Measurements from ENCODE around the gene TMEM175.
A peak's percentile ranks its signal among the peaks of the same experiment; 100 is the strongest.
"Not testable (repeated sequence)": the region's sequence is repeated elsewhere in the genome, so short reads cannot be mapped to it uniquely, and the experiment has no call there.

The TMEM175 gene

GRCh38 chr4:968221-968620, 36.0 kb downstream of the TMEM175 start:
- Histone ChIP-seq H3K36me3 (ENCODE audit: insufficient read depth, low read length) (no peaks in the 10 kb centered on the region), H3K9me3 (ENCODE audit: control insufficient read depth, insufficient read depth, low read length) (no peaks in the 10 kb centered on the region), H3K4me1 (ENCODE audit: insufficient read depth, low read length) (no peaks in the 10 kb centered on the region; the same call in 1 of the 2 replicates), H3K9ac (ENCODE audit: low read depth, low read length) (no peak overlapping the region)

DNA sequence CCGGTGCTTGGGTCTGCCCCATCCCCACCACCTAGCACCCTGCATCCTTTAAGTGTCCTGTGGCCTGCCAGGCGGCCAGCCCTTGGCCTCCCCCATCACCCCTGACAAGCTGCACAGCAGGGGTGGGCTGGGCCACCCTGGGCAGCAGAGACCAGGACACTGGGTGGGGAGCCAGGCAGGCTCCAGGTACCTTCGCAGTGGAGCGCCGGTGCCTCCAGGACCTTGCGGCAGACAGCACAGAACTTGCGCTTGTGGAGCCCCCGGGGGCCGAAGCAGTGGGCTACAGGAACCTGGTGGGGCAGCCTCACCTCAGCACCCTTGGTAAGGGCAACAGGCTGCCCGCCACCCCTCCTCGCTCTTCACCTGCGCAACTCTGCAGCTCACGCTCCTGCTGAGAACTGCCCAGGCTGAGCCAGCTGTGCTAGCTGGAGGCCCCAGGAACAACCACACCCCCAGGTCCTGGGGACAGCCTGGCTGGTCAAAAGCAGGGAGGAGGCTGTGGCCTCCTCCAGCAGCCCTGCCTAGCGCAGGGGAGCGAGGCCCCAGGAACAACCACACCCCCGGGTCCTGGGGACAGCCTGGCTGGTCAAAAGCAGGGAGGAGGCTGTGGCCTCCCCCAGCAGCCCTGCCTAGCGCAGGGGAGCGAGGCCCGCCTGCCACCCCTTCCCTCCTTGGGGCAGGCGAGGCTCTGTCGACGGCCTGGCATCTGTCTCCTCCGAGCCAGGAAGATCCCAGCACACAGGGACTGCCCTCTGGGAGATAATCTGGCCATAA, 36.5 kb downstream of the TMEM175 start:
- Histone ChIP-seq H3K9me3 (ENCODE audit: control insufficient read depth, insufficient read depth, low read length) (no peaks in the 10 kb centered on the region), H3K36me3 (ENCODE audit: insufficient read depth, low read length) (no peaks in the 10 kb centered on the region), H3K9ac (ENCODE audit: low read depth, low read length) (no peak overlapping the region), H3K4me1 (ENCODE audit: insufficient read depth, low read length) (no peaks in the 10 kb centered on the region; the same call in 1 of the 2 replicates)

DNA sequence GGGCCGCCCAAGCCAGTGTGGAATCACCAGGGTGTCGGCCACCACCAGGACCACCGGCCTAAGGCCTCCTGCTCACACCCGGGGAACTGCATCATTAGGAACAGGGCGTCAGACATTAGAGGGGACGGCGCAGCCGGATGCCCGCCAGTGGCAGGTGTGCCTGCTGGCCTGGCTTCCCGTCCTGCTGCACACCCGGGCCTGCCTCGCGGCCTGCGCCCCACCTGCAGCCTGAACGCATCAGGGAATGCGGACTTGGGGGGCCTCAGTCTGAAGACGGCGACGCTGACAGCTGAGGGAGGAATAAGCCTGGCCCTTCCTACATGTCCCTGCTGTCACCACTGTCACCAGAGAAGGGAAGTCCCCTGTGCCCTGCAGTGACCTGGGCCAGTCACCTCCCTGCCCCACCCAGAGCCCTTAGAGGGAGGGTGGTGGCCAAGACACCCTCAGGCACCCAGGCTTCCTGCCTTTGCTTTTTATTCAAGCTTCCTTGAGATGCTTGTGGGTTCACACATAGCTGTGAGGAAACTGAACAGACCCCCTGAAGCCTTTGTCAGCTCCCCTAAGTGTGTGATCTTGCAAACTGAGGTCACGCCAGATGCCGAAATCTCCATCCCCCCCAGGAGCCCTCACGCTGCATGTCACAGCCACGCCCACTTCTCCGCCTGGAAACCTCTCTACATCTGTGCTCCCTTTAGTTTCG, 37.9 kb downstream of the TMEM175 start:
- H3K9me3 ChIP-seq (ENCODE audit: control insufficient read depth, insufficient read depth, low read length), result no peaks in the 10 kb centered on the region; the same call in 1 of the 2 replicates
- H3K9ac ChIP-seq (ENCODE audit: low read depth, low read length), result no peak overlapping the region
- no peaks in the 10 kb centered on the region for H3K36me3 ChIP-seq (ENCODE audit: insufficient read depth, low read length)
- H3K4me1 ChIP-seq (ENCODE audit: insufficient read depth, low read length), result no peaks in the 10 kb centered on the region; the same call in 1 of the 2 replicates

DNA sequence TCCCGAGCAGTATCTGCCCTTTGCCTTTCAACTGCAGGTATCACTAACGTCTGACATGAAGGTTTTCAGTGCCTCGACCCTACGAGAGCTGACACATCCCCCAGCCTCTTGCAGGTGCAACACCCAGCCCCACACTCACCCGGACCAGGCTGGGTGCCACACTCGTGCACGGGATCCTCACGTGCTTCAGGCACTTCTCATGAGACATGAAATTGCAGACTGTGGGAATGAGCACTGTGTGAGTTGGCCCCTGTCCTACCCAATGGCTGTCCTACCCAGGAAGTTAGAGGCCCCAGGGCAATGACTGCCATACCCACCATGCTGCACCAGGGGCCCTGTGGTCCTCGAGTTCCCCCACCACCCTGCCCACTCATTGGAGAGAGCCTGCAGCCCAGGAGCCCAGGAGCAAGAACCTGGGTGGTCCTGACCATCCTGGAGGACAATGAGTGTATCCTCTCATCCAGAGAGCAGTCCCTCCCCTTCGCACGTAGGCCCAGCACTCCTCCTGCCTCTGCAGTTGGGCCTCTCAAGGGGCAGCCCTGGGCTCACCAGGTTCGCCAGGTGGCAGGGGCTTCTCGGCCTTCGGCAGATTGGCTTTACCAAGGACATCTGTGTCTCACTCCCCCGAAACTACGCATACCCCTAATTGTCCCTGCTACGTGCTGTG, 38.7 kb downstream of the TMEM175 start:
- H3K4me1 ChIP-seq (ENCODE audit: insufficient read depth, low read length), result no peaks in the 10 kb centered on the region; the same call in 1 of the 2 replicates
- no peak overlapping the region for H3K9ac ChIP-seq (ENCODE audit: low read depth, low read length)
- no peaks in the 10 kb centered on the region; the same call in 1 of the 2 replicates for H3K9me3 ChIP-seq (ENCODE audit: control insufficient read depth, insufficient read depth, low read length)
- H3K36me3 ChIP-seq (ENCODE audit: insufficient read depth, low read length), result no peaks in the 10 kb centered on the region

GRCh38 chr4:971666-972500, 39.6 kb downstream of the TMEM175 start:
- no peak overlapping the region; the same call in 1 of the 2 replicates for H3K9ac ChIP-seq (ENCODE audit: low read depth, low read length)
- no peaks in the 10 kb centered on the region; the same call in 1 of the 2 replicates for H3K4me1 ChIP-seq (ENCODE audit: insufficient read depth, low read length)
- no peaks in the 10 kb centered on the region; the same call in 1 of the 2 replicates for H3K9me3 ChIP-seq (ENCODE audit: control insufficient read depth, insufficient read depth, low read length)
- no peaks in the 10 kb centered on the region for H3K36me3 ChIP-seq (ENCODE audit: insufficient read depth, low read length)

DNA sequence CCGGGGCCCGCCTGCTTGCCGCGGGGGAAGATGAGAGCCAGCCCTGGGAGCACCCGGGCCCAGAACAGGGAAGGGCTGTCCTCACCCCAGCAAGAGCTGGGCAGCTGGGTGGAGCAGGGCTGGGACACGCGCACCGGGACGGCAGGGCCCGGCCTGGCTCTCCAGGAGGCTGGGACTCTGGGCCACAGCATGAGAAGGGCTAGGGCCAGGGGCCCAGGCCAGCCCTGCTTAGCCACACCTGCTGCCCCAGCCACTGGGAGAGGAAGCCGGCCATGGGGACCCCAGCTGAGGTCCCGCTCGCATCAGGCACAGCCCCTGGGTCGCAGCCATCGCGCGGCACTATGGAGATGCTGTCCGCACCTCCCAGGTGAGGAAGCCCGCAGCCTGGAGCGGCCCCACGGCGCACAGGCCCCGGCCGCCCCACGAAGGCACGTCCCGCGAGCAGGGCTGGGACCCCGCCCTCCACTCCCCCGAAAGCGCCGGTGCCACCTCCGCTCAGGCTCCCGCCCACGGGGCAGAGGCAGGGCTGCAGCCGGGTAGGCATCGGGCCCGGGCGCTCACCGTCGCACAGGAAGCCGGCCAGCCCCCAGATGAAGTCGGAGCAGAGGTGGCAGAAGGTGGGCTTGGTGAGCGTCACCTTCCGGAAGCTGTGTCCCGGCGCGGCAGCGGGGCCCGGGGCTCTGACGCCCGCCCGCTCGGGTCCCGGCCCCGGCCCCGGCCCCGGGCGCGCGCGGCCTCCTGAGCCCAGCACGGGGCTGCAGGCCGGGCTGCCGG, 40.6 kb downstream of the TMEM175 start:
- H3K9me3 ChIP-seq (ENCODE audit: control insufficient read depth, insufficient read depth, low read length), result no peaks in the 10 kb centered on the region; the same call in 1 of the 2 replicates
- no peaks in the 10 kb centered on the region; the same call in 1 of the 2 replicates for H3K4me1 ChIP-seq (ENCODE audit: insufficient read depth, low read length)
- peak overlapping the region; percentile 48 for H3K9ac ChIP-seq (ENCODE audit: low read depth, low read length)
- no peaks in the 10 kb centered on the region for H3K36me3 ChIP-seq (ENCODE audit: insufficient read depth, low read length)

DNA sequence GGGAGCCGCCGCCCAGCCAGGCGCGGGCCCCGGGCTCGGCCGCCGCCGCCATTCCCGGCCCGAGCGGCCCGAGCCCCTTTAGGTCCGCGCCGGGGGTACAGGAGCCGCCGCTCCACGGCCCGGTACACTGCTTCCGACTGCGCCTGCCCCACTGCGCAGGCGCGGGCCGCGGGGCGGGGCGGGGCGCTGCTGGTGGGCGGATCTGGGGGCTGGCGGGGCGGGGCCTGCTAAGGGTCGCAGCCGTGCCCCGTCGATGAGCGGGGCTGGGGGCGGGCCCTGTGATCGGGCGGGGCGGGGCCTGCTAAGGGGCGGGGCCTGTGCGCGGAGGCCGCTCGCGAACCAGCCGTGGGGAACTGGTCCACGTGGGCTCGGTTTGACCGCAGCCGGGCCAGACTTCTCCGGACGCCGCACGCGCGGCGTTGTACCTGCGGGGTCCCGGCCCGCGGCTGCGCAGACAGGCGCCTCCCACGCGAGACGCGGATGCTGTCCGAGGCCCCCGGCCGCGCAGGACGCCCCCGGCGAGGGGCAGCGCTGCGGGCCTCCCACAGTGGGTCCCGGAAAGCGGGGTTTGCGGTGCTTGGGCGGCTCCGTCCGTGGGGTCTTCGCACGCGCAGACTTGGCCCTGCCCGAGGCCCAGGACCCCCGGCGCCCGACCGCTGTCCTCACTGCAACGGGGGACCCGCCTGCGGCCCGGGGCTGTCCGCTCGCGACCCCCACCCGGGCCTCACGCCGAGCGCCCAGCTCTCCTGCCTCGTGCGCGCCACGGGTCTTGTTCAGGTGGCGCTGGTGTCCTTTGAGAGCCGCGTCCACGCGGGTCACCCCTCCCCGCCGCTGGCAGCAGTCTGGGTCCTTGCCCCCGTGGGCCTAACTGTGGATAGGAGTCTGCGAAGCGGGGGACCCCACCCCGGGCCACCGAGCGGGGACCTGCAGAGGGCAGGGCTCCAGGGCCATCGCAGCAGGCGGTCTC, 41.5 kb downstream of the TMEM175 start, which contains the start of gene DGKQ:
TSS of gene DGKQ (minus strand) at position 139 of the 967 bp plus-strand sequence. CDS start at position 52, 87 bp downstream.
- H3K36me3 ChIP-seq (ENCODE audit: insufficient read depth, low read length), result no peaks in the 10 kb centered on the region
- no peaks in the 10 kb centered on the region; the same call in 1 of the 2 replicates for H3K4me1 ChIP-seq (ENCODE audit: insufficient read depth, low read length)
- H3K9me3 ChIP-seq (ENCODE audit: control insufficient read depth, insufficient read depth, low read length), result no peaks in the 10 kb centered on the region; the same call in 1 of the 2 replicates
- peak within 1 kb of the TSS; percentile 63 for H3K9ac ChIP-seq (ENCODE audit: low read depth, low read length)

DNA sequence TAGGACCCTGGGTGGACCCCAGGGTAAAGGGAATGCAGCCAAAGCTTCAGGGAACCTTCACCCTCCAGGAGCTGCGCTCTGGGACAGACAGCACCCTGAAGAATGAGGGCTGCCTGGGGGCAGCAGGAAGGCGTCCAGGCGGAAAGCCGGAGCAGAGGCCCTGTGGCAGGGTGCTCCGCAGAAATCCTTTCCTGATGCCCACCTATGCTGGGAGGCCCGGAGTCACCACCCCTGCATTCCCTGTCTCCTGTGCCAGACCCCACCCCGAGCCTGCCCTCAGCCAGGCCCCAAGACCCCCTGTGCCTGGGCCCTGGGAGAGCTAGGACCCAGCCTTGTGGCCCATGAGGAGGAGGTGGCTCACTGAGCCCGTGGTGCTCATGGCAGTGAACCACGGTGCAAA, 42.4 kb downstream of the TMEM175 start:
- H3K4me1 ChIP-seq (ENCODE audit: insufficient read depth, low read length), result peaks cover 7% of the 10 kb centered on the region; the same call in 1 of the 2 replicates
- no peaks in the 10 kb centered on the region for H3K36me3 ChIP-seq (ENCODE audit: insufficient read depth, low read length)
- no peak overlapping the region for H3K9ac ChIP-seq (ENCODE audit: low read depth, low read length)
- no peaks in the 10 kb centered on the region; the same call in 1 of the 2 replicates for H3K9me3 ChIP-seq (ENCODE audit: control insufficient read depth, insufficient read depth, low read length)

- not testable (repeated sequence) for H3K4me1 ChIP-seq (ENCODE audit: insufficient read depth, low read length); H3K9ac ChIP-seq (ENCODE audit: low read depth, low read length); H3K36me3 ChIP-seq (ENCODE audit: insufficient read depth, low read length); H3K9me3 ChIP-seq (ENCODE audit: control insufficient read depth, insufficient read depth, low read length)
These were observed 43.8 kb downstream of the TMEM175 start for GRCh38 chr4:976016-976415.

- Histone ChIP-seq H3K9ac (ENCODE audit: low read depth, low read length) (no peak overlapping the region), H3K4me1 (ENCODE audit: insufficient read depth, low read length) (peaks cover 7% of the 10 kb centered on the region; the same call in 1 of the 2 replicates), H3K9me3 (ENCODE audit: control insufficient read depth, insufficient read depth, low read length) (no peaks in the 10 kb centered on the region; the same call in 1 of the 2 replicates)
These were observed 46.9 kb downstream of the TMEM175 start for GRCh38 chr4:978957-979701.

DNA sequence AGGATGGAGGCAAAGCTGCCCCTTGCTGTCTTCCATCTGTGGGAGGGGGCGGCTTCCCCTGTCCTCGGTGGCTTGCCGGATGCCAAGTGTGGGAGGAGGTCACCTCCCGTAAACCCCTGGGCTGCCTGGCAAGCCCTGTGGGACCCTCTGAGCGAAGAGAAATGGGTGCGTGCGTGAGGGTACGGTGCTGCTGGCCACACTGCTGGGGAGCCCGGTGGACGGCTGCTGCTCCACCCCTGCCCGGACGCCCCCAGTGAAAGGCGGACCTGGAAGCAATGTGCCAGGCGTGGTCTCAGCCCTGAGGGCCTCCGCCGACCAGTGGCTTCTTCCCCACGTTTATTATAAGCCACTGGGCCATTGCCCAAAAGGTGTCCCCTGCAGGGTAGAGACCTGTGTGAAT, 50.0 kb downstream of the TMEM175 start:
- Histone ChIP-seq H3K9me3 (ENCODE audit: control insufficient read depth, insufficient read depth, low read length) (no peaks in the 10 kb centered on the region), H3K36me3 (ENCODE audit: insufficient read depth, low read length) (no peaks in the 10 kb centered on the region), H3K4me1 (ENCODE audit: insufficient read depth, low read length) (peaks cover 19% of the 10 kb centered on the region), H3K9ac (ENCODE audit: low read depth, low read length) (no peak overlapping the region)

More at GRCh38 chr4:978957-979701, 46.9 kb downstream of the TMEM175 start:
- no peaks in the 10 kb centered on the region for H3K36me3 ChIP-seq (ENCODE audit: insufficient read depth, low read length)

DNA sequence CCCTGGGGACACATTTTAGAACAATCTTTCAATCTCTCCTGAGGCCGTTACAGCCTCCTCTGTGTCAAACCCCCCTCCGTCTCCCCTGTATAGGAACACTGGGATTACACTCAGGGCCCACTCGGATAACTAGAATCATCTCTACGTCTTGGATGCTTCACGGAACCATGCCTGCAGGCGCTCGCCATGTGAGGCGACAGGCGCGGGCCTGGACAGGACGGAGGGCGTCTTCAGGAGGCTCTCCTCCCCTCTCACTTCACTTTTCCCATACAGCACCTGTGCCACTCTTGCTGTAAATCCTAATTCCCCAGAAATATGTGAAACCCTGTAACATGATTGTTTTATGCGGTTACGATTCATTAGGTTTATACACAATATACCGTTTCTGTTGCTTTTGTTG, 50.6 kb downstream of the TMEM175 start:
- Histone ChIP-seq H3K9ac (ENCODE audit: low read depth, low read length) (no peak overlapping the region), H3K9me3 (ENCODE audit: control insufficient read depth, insufficient read depth, low read length) (no peaks in the 10 kb centered on the region), H3K36me3 (ENCODE audit: insufficient read depth, low read length) (no peaks in the 10 kb centered on the region), H3K4me1 (ENCODE audit: insufficient read depth, low read length) (peaks cover 19% of the 10 kb centered on the region)
